Fibroblast of peridontal ligament (primary cell): ENCODE data around the gene HDAC4.

ENCODE experiments used
- DNase-seq: peaks from one replicate; pipeline ENCODE4 v3.0.0-alpha.2; 2010; ENCODE audit errors: extremely low read depth

Gene HDAC4

DNA sequence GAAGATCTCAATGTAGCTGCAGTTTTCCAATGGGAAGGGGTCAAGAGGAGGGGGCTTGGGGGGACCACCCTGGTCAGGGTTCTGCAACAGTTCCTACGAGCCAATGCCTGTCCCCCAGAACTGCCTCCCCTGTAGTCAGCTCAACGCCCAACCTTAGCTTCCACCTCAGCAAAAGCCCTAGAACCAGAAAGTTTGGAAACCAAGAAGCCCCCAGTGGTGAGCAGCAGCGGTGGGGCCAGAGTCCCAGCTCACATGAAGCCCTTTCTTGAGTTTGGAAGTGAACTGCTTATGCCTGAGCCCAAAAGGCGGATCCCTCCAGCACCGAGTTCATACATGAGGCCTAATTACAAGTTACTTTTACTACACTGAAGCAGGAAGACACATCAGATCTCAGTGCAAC, 162.4 kb downstream of the HDAC4 start:
- no peak for DNase-seq

- no peak for DNase-seq
These were observed 164.0 kb downstream of the HDAC4 start for GRCh38 chr2:239236808-239237205.

DNA sequence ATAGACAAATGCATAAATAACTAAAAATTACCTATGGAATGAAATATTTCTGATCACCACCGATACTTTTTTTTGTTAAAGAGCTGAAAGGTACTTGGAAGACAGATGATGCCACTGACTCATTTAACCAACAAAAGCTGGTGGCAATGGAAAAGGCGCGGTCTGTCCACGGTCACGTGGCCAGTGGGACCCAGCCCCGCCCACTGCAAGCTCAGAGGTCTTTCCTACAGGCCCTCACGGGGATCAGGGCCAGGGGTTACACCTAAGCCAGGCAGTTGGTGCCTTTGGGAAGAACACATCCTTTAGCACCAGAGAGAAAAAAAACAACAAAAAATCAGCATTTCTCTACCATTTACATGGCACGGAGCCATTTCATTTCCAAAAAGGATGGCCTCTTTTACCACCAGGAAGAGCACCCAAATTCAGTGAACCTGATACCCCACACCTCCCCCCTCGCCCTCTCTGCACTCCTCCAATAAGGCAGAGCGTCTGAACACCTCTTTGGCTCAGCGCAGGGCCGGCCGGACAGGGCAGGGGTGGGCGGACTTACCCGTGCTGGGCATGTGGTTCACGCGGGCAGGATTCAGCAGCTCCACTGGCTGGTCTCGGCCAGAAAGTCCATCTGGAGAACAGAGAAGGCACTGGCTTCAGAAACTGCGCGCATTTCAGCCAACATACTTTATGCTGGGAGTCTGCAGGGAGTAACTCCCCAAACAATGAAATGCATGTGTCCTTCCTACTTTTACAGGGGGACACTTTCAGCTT, 164.6 kb downstream of the HDAC4 start:
- DNase-seq, result no peak

DNA sequence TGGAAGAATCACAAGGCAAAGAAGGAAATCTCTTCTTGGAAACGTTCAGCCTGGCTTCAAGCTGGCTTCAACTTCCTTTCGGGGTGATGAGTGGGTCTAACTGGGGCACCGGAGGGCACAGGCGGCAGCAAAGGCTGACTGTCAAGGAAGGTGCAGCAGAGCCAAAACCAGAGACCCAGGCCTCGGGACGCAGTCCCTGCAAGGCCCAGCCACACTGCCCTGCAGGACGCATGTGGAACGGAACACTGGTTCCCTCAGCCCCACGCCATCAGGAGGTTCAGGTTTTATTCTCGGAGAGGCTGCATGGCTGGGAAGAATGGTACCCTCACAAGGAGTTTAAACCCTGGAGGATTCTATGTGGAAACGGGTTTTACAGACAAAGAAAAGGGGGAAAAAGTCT, 165.5 kb downstream of the HDAC4 start:
- DNase-seq, result no peak

GRCh38 chr2:239234191-239235175, 166.3 kb downstream of the HDAC4 start:
- DNase-seq, result no peak

- no peak for DNase-seq
These were observed 167.2 kb downstream of the HDAC4 start for GRCh38 chr2:239233576-239233975.

DNA sequence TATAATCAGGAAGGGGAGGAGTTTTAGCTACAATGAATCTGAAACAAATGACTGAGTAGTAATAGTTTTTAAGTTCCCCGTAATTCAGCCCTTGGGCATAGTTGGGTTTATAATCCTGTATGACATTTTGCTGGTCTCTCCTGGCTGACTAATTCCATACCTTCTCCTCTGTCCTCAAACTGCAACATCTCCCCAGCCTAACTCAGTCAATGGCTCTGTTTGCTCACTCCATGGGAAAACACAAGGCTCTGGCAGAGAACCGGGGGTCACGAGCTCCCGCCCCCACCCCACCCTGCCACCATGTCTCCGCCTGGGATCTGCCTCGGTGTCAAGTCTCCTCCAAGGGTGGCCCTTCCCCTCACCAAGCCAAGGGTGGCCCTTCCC, 168.6 kb downstream of the HDAC4 start:
- DNase-seq, result no peak

DNA sequence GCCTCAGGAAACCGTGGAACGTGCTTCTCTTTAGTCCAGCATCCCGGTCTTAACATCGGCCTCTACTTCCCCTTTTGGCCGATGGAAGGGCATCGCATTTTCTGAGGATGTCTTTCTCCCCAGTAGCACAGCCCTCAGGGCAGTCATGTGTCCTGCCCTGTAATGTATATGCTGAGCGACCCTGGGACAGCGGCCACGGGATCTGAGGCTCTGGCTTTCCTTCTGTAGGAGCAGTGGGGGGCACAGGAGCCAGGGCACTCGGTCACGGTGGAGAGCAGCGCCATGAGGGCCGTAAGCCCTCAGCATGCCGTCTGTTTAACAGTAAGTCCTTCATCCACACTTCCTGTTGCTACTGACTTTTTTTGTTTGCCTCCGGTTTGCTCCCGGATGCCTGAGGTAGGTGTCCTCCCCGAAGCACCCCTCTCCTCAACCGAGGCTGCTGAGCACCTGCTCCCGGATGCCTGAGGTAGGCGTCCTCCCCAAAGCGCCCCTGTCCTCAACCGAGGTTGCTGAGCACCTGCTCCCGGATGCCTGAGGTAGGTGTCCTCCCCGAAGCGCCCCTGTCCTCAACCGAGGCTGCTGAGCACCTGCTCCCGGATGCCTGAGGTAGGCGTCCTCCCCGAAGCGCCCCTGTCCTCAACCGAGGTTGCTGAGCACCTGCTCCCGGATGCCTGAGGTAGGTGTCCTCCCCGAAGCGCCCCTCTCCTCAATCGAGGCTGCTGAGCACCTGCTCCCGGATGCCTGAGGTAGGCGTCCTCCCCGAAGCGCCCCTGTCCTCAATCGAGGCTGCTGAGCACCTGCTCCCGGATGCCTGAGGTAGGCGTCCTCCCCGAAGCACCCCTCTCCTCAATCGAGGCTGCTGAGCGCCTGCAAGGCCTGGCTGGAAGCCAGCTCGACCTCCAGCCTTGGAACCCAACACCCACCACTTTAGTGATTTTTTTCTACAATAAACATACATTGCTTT, 169.3 kb downstream of the HDAC4 start:
- no peak for DNase-seq

DNA sequence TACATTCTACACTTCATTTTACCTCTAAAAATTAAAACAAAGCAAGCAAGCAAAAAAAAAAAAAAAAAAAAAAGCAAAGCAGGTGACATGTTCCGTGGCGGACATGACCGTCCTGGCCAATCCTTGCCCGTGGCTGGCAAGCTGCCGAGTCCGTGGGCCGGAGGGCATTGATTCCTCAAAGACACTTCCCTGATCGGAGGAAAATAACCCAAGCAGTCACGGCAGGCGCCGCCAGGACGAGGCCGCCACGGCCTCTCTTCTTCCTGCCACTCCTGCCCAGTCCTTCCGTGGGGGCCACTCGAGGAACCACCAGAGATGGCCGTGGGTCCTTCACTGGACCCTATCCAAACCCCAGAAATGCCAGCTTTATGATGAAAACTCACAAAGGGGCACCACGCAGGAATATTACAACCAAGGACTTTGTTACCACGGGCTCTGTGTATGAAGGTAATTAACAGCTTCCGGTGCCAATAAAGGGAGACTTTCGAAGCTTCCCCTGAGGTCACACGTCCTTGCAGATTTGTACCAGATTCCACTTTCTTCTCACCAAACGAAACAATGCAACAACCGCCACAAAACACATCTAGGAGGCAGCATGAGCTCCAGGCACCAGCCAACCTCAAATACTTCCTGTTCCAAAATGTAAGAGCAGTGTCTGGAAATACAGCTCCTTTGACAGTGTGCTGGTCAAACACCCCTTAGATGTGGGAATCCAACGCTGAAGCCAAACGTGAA, 170.3 kb downstream of the HDAC4 start:
- no peak for DNase-seq

- DNase-seq, result no peak
These were observed 171.1 kb downstream of the HDAC4 start for GRCh38 chr2:239229545-239230279.

DNA sequence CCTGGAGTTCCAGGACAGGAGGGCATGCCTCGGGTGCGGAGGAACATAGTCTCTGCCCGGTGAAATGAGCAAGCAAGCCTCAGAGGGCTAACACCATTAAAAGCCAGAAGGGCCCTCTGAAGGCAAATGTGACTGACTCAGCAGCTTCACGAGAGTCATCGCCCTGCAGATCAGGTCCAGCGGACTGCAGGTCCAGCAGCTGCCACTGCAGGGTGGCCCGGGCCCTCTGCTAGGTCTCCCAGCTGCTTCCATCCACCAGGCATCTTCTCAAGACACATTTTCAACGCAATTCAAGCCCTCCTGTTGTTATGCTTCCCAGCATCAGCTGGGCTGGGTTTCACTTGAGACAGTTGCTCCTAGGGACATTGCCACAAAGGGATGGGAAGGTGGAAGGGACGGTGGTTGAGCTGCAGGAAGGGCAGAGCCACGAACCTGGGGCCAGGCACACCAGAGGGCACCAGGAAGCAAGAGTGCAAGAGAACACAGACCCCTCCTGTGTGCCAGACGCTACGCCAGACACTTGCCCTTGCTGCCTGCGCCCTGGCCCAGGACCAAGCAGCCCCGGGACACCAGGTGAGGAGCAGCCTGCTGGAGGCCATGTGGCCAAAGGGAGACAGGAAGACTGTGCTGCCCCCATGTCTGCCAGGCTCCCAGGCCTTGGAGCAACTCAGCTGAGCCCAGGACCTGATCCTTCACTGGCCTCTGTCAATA, 173.0 kb downstream of the HDAC4 start:
- no peak for DNase-seq

GRCh38 chr2:239226677-239227581, 173.9 kb downstream of the HDAC4 start:
- peak; percentile 19 for DNase-seq

DNA sequence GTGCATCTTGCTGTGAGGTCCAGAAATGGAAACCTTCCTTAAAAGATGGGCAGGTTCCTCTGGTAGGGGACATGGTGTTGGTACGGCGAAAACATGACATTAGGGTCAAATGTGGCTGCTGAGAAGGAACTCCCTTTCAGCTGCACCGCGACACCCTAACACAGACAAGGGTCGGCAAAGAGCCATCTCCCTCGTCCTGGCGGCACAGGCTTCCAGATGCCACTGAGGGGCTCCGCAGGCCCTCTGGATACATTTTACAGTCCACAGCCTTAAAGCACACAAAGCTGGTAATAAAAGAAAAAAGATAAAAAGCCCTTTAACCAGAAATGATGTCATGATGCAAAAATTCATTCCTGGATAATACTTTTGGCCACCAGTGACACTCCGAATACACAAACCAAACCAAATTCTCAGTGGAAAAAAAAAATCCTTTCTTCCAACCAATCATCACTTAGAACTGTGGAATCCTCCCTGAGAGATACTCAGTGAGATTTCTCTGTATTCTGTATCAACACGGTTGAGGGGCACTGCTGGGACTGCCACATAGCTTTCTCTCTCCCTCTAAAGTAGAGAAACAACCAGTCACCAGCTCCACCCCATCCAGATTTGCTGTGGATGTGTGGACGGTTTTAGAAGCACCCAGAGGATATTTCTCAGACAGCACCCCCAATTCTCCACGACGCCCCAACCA, 174.8 kb downstream of the HDAC4 start:
- peak; percentile 98 for DNase-seq

DNA sequence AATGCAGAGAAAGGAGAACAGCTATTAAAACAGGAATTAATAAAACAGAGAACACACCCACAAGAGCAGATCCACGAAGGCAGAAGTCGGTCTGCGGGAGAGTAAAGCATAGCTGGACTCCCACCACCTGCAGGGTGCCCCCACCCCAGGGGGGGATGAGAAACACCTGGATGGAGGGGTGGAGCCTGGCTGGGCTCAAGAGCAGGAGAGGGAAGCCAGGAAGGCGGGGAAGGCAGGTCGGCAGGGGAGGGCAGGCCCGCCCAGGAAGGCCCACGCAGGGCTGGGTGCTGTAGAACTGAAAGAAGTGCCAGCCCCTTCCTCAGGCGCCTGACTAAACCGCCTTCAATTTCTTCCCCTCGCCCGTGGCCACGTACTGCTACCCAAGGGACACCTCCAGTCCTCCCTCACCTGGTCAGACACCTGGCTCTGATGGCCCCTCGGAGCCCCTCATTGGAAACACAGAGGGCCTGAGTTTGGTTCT, 175.4 kb downstream of the HDAC4 start:
- no peak for DNase-seq

DNA sequence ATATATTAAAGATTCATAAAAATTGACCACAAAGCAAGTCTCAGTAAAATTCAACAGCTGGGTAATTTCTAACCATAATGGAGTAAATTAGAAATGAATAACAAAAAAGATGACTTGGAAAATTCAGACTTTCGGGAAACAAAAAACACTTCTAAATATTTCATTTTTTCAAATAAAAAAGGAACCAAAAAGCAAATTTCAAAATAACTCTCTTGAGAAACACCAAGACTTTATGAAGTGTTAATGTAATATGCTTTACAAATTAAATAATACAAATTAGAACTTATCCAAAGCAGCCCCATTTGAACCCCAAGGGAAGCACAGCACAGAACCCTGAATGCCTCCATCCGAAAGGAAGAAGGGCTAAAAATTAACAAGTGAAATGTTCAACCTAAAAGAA, 175.9 kb downstream of the HDAC4 start:
- no peak for DNase-seq

- no peak for DNase-seq
These were observed 176.6 kb downstream of the HDAC4 start for GRCh38 chr2:239224199-239224570.

DNA sequence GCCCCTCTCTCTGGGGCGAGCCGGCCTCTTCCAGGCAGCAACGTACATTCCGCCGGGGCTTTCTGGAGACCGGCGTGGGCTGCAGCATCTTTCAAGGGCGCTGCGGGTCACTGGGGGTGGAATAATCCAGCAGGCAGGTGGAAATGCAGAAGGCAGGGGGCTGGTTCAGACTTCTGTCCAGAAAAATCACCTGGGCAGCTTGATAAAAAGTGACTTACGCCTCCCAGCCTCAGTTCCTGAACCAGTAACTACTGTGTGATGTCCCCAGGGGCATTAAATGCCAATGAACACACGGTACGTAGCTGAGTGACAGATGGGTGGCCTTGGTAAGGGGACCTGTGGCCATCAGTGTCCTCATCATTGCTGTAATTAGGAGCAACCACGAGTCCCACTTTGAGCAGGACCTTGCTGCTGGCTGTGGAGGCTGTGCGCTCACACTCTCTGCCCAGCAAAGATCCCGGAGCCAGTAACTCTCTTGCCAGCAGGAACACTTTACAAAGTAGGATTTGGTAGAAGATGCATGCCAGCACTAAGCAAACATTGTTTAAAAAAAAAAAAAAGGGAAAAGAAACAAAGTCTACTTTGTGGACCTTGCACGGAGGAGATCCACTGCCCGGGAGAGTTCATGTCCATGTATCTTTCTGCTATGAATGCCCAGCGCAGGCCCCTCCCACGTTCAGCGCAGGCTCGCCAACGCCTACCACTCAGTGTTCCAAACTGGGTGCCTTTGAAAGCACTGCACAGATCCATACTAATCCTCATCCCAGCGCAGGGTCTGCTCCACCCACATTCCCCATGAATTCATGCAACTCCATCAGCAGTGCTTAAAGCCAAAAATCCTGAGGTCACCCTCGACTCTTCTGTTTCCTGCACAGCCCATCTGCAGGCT, 177.3 kb downstream of the HDAC4 start:
- DNase-seq, result peak; percentile 88
